Right kidney (tissue), 1 donor: Measurements from ENCODE around the gene MYO18A.

Experiments used
- DNase-seq: peaks from one replicate; pipeline ENCODE4 v3.0.0-alpha.2; 2016

MYO18A gene

DNA sequence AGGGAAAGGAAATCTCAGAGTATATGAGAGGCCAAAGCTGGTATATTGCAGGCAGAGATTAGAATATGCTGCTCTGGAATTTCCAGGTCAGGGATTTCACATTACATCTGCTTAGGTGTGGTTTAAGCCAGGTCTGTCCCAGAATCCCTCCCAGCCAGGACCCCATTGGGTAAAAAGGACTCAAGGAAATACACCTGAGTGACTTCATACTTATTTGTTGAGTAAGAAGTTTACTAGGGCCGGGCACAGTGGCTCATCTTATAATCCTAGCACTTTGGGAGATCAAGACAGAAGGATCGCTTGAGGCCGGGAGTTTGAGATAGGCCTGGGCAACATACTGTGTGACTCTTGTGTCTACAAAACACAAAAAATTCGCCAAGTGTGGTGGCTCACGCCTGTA, 130.0 kb downstream of the MYO18A start:
- DNase-seq, result no peak

DNA sequence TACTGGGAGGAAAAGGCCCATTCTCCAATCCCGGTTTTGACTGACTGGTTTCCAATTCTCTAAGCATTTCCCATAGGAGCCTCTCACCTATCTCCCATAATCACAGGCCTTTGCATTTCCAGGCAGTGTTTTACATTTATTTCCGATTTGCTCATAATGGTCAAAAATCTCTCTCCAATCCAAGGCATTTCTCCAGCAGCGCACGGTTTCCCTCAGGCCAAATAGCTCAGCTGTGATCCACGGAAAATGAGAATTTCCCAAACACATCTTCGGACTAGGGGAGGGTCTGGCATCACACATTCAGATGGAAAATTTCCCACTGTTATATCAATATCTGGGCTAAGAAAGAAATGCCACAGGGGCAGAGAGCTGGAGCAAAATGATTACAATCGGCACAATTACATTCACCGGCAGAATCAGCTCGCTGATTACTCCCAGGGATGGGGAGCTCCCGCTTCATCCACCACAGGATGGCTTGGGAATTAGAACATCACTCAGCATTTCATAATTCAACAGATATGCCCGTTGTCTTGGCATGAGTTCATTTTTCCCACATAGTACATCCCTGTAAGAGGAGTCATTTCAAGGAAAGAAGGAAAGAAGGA, 130.6 kb downstream of the MYO18A start:
- DNase-seq, result no peak

DNA sequence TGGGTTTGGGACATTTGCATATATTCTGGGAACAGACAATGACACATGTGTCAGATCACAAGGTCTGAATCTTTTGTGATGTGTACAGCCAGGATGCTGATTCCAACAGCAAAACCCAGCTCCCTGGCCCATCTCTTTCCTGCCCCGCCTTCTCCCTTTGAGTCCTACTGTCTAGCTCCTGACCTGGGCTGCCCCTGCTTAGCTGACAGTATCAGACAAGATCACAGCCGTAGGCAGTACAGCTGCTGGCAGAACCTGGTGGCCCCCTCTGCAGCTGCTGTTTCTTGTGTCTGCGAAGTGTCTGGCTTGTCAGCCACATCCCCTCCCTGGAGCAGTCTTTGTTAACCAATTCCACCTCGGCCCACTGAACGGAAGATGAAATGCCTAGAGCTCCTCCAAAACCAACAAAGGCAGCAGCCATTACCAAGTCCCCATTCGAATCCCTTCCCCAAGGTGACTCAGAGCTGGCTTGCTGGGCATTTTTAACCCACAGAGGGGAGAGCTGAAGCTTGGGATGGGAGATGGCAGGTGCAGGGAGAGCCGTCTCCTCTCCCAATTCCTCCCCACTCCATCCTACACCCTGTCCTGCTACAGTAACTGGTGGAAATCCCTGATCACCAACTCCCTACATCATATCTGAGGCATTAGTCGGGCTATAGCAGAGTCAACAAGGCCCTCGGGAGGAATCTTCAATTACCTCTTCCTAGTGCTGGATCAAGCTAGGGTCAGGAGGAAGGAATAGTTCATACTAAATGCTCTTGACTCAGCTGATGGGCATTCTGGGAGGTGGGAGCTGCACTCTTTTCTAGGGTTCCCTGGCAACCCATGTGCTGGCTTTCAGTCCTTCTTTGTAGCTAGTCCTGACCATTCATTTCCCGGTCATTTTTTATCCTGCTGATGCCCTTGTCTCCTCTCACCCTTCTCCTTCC, 131.5 kb downstream of the MYO18A start:
- no peak for DNase-seq

DNA sequence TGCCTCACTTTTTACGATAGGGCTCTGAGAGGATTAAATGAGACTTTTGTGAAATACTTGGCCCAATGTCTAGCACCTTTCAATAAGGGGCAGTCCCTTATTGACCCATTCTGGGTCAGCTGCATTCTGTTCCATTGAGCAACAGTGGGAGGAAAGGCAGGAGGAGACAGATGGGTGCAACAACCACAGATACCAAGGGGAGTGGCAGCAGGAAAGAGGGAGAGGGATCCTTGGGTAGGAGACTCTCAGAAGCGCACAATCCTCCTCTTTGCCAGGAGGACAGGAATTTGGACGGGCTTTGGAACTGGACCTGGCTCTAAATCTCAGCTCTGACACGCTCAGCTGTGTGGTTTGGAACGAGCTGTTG, 133.7 kb downstream of the MYO18A start:
- no peak for DNase-seq

DNA sequence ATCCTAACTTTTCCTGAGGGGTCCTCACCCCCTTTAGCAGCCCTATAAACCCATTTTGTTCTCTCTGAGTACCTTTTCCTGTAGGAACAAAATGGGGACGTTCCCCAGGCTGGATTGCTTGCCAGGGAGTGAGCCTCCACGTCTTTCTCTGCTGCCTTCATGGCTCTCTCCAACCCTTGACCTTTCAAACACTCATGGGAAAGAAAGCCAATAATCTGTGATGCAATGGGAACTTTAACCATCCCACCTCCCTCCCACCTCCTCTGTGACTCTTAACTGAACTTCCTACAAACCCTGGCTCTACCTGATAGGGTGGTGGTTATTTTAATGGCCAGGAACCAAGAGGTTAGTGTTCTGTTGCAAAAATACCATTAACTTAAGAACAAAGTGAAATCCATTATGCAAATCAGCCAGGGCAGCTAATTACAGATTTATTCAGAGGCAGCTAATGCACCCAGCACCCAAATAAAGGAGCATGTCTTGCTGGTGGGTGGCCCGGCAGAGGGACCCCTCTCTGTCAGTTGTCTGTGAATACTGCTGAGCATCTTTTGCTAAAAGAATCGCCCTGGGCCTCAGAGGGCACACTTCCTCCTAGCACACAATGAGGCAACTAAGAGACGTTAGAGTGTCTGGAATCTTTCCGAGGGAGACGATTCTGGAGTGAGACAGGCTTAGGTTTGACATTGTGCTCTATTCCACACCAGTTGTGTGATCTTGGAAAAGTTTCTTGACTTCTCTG, 134.3 kb downstream of the MYO18A start:
- DNase-seq, result no peak

DNA sequence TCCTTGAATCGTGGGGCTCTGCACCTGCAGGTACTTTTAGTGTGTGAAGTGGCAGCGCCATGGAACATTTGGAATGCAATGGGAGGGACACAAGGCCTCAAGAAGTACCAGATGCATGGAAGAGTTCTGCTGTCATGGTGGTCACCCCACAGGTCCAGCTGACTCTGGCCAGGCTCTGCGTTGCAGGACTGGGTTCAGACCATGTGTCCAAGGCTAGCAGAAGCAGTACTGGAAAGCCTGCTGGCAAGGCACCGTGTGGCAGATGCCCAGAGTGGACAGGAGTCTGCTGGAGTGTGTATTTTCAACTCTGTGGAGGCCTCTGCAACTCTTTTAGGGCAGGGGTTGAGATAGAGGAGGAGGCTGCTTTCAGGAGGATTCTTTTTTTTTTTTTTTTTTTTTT, 135.2 kb downstream of the MYO18A start:
- no peak for DNase-seq

DNA sequence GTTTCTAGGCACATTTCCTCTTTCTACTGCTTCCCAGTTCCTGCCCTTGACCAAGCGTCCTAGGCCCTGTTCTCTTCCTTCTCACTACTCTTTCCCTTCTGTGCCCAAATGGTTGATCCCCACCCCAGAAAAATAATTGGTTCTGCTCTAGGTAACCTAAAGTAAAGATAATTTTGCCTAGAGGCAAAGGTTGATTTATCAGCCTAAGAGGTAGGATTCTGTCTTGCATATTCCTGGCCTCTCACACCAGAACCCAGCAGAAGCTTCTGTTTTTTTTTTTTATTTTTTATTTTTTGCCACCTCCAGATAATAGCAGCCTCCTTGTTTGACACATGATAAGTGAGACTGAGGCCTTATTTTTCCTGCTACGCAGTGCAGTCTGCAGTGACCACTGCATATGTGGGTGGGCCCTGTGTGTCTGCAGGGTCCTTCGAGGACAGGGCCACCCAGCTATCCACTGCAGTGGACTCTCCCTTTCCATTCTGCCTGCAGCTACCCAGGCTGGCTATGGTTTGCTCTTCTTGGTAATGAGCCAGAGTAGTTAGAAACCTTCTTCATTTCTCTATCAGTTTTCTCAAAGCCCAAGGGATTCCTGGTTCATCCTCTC, 136.6 kb downstream of the MYO18A start:
- DNase-seq, result no peak

DNA sequence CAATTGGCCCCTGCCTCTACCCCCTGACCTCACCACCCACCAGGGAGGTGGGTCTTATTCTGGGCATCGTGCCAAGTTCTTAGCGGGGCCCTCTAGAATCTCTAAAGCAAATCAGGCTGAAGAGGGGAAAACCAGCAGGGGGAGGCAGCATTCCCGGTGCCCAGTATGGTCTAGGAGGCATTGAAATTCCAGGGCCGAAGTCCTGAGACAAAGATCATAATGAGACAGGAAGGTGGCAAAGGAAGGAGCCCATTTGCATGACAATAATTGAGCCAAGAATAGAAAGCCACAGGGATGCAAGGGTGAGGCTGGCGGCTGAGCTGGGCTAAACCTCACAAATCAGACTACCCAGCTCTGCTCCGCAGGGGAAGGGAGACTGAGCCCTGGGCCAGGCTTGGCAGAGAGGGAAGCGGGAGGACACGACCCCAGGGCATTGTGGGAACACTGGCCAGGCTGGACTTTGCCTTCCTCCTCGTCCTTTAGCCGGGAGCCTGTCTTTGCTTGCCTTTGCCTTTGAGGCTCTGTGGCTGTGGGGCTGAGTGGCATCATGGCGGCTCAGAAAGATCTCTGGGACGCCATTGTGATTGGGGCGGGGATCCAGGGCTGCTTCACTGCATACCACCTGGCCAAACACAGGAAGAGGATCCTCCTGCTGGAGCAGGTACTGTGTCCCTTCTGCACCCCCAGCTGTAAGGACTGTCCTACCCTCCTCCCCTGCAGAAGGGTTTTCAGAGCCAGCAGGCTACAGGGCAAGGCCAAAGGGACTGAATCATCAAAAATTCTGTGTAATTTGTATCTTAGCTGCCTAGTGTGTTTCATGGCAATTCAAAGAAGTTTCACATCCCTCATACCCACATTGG, 137.3 kb downstream of the MYO18A start, which contains the start of gene PIPOX:
PIPOX (plus strand) TSS at position 463 of the 860 bp plus-strand sequence; CDS start at position 548, 85 bp downstream.
- no peak for DNase-seq

DNA sequence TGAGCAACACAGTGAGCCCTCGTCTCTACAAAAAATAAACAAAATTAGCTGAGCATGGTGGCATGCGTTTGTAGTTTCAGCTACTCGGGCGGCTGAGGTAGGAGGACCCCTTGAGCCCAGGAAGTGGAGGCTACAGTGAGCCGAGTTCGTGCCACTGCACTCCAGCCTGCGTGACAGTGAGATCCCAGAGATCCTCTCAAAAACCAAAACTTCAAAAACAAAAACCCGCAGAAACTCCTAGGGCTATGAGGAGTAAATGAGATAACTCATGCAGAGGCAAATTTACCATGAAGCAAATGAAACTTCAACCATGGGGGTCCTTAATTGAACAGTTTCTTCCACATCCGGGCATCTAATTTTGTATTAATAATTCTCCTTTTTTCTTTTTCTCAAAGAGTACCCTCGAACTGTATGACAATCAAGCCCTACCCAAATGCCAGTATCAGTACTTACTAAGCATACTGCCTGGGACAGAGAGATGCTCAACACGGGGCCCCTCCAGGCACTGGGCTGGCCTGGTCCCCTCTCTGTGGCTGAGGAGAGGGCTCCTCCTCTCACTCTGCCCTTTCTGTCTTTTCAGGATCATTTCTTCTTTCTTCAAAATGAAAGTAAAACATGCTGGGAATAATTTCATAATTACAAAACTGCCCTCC, 138.0 kb downstream of the MYO18A start:
- DNase-seq, result no peak

DNA sequence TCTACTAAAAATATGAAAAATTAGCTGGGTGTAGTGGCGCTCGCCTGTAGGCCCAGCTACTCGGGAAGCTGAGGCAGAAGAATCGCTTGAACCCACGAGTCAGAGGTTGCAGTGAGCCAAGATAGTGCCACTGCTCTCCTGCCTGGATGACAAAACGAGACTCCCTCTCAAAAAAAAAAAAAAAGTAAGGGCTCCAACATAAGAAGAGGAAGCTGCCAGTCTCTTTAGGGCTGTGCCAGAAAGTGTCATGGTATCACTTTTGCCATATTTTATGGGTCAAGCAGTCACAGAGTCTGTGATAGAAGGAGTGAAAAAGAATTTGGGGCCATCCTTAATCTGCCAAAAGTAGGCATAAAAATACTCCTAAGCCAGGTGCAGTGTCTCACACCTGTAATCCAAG, 138.6 kb downstream of the MYO18A start:
- no peak for DNase-seq

DNA sequence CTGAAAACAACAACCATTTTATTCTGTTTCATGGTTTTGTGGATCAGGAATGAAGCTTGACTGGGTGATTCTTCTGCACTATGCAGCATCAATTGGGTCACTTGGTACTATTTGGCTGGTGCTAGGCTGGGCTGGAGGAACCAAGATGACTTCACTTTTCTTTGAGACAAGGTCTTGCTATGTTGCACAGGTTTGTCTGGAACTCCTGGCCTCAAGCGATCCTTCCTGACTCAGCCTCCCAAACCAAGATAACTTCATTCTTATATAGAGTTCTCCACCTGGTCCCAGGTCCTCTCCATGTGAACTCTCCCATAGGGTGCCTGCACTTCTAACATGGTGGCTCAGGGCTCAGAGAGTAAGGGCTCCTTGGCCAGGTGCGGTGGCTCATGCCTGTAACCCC, 139.1 kb downstream of the MYO18A start:
- no peak for DNase-seq

DNA sequence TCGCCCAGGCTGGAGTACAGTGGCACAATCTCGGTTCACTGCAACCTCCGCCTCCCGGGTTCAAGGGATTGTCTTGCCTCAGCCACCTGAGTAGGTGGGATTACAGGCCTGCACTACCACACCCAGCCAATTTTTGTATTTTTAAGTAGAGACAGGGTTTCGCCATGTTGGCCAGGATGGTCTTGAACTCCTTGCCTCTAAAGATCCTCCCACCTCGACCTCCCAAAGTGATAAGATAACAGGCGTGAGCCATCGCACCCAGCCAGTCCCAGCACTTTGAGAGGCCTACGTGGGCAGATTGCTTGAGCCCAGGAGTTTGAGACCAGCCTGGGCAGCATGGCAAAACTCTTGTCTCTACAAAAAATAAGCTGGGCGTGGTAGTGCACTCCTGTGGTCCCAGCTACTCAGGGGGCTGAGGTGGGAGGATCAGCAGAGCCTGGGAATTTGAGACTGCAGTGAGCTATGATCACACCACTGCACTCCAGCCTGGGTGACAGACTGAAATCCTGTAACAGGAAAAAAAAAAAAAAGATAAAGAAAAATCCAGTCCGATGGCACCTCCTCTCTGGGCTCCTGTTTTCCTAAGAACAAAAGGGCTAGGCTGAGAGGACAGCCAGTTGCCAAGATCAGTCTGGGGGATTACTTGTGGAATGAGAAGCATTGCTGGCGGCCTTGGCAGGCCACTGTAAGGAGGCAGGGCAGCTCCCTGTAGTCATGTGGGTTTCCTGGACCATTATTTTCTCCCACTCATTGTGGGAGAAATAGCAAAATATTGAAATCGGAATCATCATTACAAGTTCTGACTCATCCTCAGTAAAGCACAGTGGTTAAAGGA, 140.2 kb downstream of the MYO18A start:
- no peak for DNase-seq

DNA sequence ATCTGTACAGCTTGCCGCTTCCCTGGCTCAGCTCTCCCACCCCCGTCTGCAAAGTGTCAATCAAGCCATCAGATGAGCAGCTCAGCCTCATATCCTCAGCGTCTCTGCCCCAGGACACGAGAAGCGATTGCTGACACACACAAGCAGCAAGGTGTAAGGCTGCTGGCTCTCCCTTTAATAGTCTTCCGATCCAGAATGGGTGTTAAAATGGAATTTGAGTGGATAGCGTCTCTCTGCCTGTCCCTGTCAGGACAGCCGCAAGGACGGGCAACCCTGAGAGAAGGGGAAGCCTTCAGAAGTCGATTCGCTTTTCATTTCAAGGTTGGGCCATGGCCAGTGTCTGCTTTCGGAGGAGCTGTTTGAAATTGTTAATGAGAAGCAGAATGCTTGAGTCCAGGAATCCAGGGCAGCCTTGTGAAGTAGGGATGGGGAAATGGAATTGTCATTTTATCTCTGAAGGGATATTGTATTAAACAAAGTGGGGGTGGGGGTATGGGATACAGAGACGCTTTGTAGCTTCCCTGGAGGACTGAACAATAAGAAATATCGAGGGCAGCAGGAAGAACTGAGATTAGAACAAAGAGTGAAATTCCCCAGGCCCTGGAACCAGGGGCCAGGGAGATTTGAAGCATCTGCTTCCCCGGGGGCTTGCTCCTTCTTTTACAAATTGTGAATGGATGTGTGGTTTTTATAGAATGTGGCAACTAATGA, 142.0 kb downstream of the MYO18A start:
- no peak for DNase-seq

DNA sequence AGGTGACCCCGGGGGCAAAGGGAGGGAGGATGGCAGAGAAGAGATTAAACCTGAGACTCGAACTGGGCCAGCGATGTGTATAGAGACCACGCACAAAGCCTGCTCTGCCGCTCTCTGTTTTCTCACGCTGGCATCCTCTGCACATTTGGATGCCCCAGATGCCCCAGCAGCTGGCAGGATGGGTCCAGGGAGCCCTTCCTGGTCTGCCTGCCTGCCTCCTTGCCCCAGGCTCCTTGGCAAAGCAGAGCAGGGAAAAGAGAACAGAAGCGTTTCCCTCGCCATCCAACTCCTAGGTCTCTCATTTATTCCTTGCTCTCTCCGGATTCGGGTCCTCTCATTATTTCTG, 142.5 kb downstream of the MYO18A start:
- no peak for DNase-seq

DNA sequence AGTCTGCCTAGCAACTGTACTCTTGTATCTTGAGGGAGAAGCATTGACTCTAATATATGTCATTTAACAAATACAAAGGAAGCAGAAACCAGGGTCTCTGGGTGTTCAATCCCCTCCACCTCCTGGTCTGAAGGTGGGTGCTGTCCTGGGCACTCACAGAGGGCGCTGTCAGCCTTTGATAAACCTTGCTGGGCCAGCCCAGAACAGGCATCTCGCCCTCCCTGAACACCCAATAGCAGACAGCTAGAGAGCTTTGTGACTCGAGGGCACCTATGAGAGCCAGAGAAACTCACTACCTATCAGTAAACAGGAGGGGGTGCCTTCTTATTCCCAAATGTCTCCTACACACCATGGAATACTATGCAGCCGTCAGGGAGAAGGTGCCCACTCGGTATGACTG, 143.6 kb downstream of the MYO18A start:
- DNase-seq, result no peak

DNA sequence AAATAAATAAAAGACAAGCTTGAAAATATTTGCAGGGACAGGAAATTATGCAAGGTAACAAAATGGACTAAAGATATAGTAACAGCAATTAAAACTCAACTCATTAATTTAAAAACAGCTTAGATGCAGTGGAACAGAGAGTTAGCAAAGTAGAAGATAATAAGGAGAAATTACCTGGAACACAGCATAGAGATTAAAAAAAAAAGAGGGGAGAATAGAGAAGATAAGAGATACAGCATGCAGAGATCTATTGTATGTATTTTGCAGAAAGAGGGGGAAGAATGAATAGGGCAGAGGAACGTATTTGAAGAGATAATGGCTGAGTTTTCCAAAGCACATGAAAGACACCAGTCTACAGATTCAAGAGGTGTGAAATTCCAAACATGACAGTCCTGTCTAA, 145.7 kb downstream of the MYO18A start:
- DNase-seq, result no peak

DNA sequence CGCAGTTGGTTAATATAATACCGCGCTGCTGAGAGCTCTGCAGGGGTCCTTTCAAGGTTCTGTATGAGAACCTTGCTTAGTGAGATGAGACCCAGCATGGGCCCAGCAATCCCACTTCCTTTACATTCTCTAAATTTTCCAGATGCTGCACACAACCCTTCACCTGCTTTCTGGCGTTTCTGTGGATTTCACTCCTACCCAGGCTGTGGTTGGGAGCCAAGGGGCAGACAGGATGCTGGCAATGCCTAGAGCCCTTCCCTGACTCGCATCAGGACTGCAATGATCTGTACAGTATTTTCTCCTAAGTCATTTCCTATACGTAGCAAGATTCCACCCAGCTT, 147.4 kb downstream of the MYO18A start:
- no peak for DNase-seq

DNA sequence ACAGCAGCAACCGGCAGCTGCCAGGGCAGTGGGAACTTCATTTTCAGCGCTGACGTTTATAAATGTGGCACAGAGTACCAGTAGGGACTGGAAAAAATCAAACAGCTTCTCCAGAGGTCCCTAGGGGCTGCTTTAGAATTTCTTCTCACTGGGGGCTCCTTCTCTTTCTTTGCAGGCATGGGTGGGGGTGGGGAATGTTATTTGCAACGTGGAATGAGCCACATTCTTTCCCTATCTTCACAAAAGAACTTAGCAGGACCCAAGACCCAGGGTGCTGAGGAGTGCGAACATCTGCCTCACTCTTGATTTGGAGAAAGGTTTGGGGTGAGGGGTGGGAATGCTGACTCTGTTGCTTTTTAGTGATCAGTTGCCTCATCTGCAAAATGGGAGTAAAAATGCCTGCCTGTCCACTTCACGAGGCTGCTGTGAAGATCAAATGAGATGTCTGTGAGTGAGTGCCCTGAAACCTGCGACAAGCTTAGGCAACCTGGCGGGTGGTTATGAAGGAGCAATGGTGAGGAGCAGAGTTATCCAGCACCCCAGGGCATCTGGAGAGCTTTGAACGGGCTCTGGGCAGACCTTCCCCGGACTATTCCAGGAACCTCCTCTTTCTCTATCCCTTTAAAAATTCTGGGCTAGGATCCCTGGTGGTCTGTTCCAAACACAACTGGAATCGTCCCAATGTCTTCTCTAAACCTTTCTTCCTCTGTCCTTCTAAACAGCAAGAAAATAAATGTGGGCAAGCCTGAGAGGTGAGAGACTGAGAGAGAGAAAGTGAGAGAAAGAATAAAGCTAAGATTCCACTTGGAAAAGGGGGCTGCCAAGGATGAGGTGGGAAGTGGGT, 148.0 kb downstream of the MYO18A start:
- DNase-seq, result no peak

DNA sequence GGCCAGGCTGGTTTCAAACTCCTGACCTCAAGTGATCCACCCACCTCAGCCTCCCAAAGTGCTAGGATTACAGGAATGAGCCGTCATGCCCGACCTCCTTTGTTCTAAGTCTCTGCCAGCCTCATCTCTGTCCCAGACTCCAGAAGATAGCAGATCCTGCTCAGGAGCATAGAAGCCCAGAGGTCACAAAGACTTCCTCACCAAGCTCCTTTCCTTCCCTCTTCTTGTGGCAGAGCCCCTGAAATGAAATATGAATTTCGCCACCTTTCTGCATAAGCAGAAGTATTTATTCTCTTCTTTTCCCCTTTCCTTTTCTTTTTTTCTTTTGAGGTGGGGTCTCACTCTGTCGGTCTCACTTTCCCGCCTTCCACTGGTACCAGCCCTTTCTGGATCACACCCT, 148.7 kb downstream of the MYO18A start:
- DNase-seq, result no peak
